ENCODE measurements around the gene CRIP3.

- TF ChIP-seq POLR2AphosphoS5 (IDR thresholded peaks at IDR 0.05; ENCODE audit: low read depth, low read length) (no peak), REST (IDR thresholded peaks at IDR 0.05; ENCODE audit: insufficient read depth in 1 of 2, low read depth in 2 of 2, low read length in 2 of 2) (no peak), FOXP2 (optimal IDR thresholded peaks at IDR 0.05; ENCODE audit: borderline replicate concordance, extremely low read depth, extremely low read length, insufficient read depth) (no peak)
Measured at GRCh38 chr6:43296780-43297497, 11.7 kb downstream of the CRIP3 start.
